ENCODE measurements around the gene ARMH4. TPM values are rescaled to one million over a fixed set of nuclear protein-coding genes. Genes with fewer than 3 reads are reported as not detected.

Gene ARMH4
- polyA plus RNA-seq, 1 donor (not counting 4 experiments of a cell fraction or from before 2014, with no cell fraction given) = 0.56 TPM

DNA sequence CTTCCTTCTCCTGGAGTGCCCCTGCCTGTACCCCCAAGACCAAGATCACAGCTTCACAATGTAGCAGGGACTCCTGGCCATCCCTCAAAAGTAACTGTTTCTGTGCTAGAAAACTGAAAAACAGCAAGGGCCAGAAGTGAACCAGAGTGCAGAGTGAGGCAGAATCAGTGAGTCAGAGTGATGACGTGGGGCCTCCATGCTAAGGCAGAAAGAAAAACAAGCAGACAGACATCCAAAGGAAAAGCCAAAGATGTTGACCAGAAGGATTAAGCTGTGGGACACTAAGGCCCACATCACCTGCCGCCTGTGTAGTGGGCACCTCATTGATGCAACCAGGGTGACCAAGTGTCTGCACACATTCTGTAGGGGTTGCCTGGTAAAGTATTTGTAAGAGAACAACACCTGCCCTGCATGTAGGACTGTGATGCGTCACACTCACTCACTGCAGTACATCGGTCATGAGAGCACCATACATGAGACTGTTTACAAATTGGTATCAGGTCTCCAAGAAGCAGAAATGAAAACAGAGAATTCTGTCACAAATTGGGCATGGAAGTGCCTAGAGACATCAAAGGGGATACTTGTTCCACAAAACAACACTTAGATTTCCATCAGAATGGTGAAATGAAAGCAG, 51.2 kb downstream of the ARMH4 start:
- FAIRE-seq = no peak
- no peak overlapping the region for H2AFZ ChIP-seq (ENCODE audit: control insufficient read depth, low read length)
- dilution Hi-C loops (cut with MboI; ENCODE audit: extremely low pct_ligation_motif_present, low sequenced_read_pairs) = no loop called here
- no peaks in the 10 kb centered on the region for H3K9me3 ChIP-seq (ENCODE audit: control insufficient read depth, low read depth, low read length)
- no peak for DNase-seq (ENCODE audit: low read depth, low spot score)
- TF ChIP-seq, protein P1, sequence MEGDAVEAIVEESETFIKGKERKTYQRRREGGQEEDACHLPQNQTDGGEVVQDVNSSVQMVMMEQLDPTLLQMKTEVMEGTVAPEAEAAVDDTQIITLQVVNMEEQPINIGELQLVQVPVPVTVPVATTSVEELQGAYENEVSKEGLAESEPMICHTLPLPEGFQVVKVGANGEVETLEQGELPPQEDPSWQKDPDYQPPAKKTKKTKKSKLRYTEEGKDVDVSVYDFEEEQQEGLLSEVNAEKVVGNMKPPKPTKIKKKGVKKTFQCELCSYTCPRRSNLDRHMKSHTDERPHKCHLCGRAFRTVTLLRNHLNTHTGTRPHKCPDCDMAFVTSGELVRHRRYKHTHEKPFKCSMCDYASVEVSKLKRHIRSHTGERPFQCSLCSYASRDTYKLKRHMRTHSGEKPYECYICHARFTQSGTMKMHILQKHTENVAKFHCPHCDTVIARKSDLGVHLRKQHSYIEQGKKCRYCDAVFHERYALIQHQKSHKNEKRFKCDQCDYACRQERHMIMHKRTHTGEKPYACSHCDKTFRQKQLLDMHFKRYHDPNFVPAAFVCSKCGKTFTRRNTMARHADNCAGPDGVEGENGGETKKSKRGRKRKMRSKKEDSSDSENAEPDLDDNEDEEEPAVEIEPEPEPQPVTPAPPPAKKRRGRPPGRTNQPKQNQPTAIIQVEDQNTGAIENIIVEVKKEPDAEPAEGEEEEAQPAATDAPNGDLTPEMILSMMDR (optimal IDR thresholded peaks at IDR 0.05 in 1 of 3, IDR thresholded peaks at IDR 0.05 in 1 of 3, conservative IDR thresholded peaks at IDR 0.05 in 1 of 3; ENCODE audit: extremely low read depth in 1 of 3, insufficient read depth in 2 of 3, low read length in 3 of 3) = no peak
- TF ChIP-seq EZH2 (IDR thresholded peaks at IDR 0.05; ENCODE audit: low read length) = no peak
- no peaks in the 10 kb centered on the region for H4K20me1 ChIP-seq (ENCODE audit: control insufficient read depth, extremely low read depth, insufficient read depth, low read length)
- H3K4me1 ChIP-seq (ENCODE audit: control insufficient read depth, extremely low read depth, insufficient read depth, low read length) = no peaks in the 10 kb centered on the region
- H3K9ac ChIP-seq (ENCODE audit: control insufficient read depth, extremely low read depth, insufficient read depth, low read length) = no peak overlapping the region
- no peaks in the 10 kb centered on the region for H3K36me3 ChIP-seq (ENCODE audit: control insufficient read depth in 2 of 2, extremely low read depth in 1 of 2, insufficient read depth in 2 of 2, low read length in 2 of 2)
- no peaks in the 10 kb centered on the region for H3K79me2 ChIP-seq (ENCODE audit: control insufficient read depth, insufficient read depth, low read length)
- no peak overlapping the region for H3K27ac ChIP-seq (ENCODE audit: control insufficient read depth, insufficient read depth, low read length)
- no peak overlapping the region for H3K4me3 ChIP-seq (ENCODE audit: control insufficient read depth in 2 of 3, extremely low read depth in 1 of 3, insufficient read depth in 2 of 3, low read depth in 1 of 3, low read length in 3 of 3)
- no peaks in the 10 kb centered on the region for H3K9me1 ChIP-seq (ENCODE audit: control insufficient read depth, extremely low read depth, insufficient read depth, low read length)
- H3K27me3 ChIP-seq (ENCODE audit: control insufficient read depth, extremely low read depth, insufficient read depth, low read length) = peaks cover 4% of the 10 kb centered on the region
- no peak overlapping the region for H3K4me2 ChIP-seq (ENCODE audit: control insufficient read depth, extremely low read depth, insufficient read depth, low read depth, low read length)

- H3K4me2 ChIP-seq (ENCODE audit: control insufficient read depth, extremely low read depth, insufficient read depth, low read depth, low read length) = no peak overlapping the region
- no peak overlapping the region for H3K4me3 ChIP-seq (ENCODE audit: control insufficient read depth in 2 of 3, extremely low read depth in 1 of 3, insufficient read depth in 2 of 3, low read depth in 1 of 3, low read length in 3 of 3)
- dilution Hi-C loops (cut with MboI; ENCODE audit: extremely low pct_ligation_motif_present, low sequenced_read_pairs) = no loop called here
- no peak overlapping the region for H2AFZ ChIP-seq (ENCODE audit: control insufficient read depth, low read length)
- no peaks in the 10 kb centered on the region for H3K4me1 ChIP-seq (ENCODE audit: control insufficient read depth, extremely low read depth, insufficient read depth, low read length)
- no peaks in the 10 kb centered on the region for H3K36me3 ChIP-seq (ENCODE audit: control insufficient read depth in 2 of 2, extremely low read depth in 1 of 2, insufficient read depth in 2 of 2, low read length in 2 of 2)
- no peak overlapping the region for H3K9ac ChIP-seq (ENCODE audit: control insufficient read depth, extremely low read depth, insufficient read depth, low read length)
- H3K79me2 ChIP-seq (ENCODE audit: control insufficient read depth, insufficient read depth, low read length) = no peaks in the 10 kb centered on the region
- H3K9me3 ChIP-seq (ENCODE audit: control insufficient read depth, low read depth, low read length) = no peaks in the 10 kb centered on the region
- TF ChIP-seq EZH2 (IDR thresholded peaks at IDR 0.05; ENCODE audit: low read length) = no peak
- TF ChIP-seq, protein P1 (optimal IDR thresholded peaks at IDR 0.05 in 1 of 3, IDR thresholded peaks at IDR 0.05 in 1 of 3, conservative IDR thresholded peaks at IDR 0.05 in 1 of 3; ENCODE audit: extremely low read depth in 1 of 3, insufficient read depth in 2 of 3, low read length in 3 of 3) = no peak
- peaks cover 4% of the 10 kb centered on the region for H3K27me3 ChIP-seq (ENCODE audit: control insufficient read depth, extremely low read depth, insufficient read depth, low read length)
- no peaks in the 10 kb centered on the region for H4K20me1 ChIP-seq (ENCODE audit: control insufficient read depth, extremely low read depth, insufficient read depth, low read length)
- no peak overlapping the region for H3K27ac ChIP-seq (ENCODE audit: control insufficient read depth, insufficient read depth, low read length)
- no peak for FAIRE-seq
- H3K9me1 ChIP-seq (ENCODE audit: control insufficient read depth, extremely low read depth, insufficient read depth, low read length) = no peaks in the 10 kb centered on the region
- no peak for DNase-seq (ENCODE audit: low read depth, low spot score)
Measured at GRCh38 chr14:58099682-58100081, 52.3 kb downstream of the ARMH4 start.

Data from keratinocyte (primary cell).